Endodermal cell (in vitro differentiated cells): ENCODE results near the gene MRPL24. TPM values are rescaled to one million over a fixed set of nuclear protein-coding genes. Genes with fewer than 3 reads are reported as not detected.

Experiments used
- DNase-seq: peaks from one replicate; pipeline ENCODE4 v3.0.0-alpha.2; 2017
- H3K27ac ChIP-seq: 2 replicates; pipeline ENCODE4 v1.5.1; 2013; ENCODE audit warnings: mild to moderate bottlenecking, low read depth, low read length, moderate library complexity
- H3K27me3 ChIP-seq: 2 replicates; pipeline ENCODE4 v1.6.1; 2013; ENCODE audit warnings: mild to moderate bottlenecking, low read length, moderate library complexity; ENCODE audit not compliant: insufficient read depth, control insufficient read depth, poor library complexity, severe bottlenecking
- H3K36me3 ChIP-seq: 2 replicates; pipeline ENCODE4 v1.7.0; 2013; ENCODE audit warnings: mild to moderate bottlenecking, low read length, moderate library complexity; ENCODE audit not compliant: control insufficient read depth, insufficient read depth
- H3K4me1 ChIP-seq: one replicate; pipeline ENCODE4 v1.7.0; 2013; ENCODE audit warnings: low read length; ENCODE audit not compliant: control insufficient read depth, insufficient read depth
- H3K4me3 ChIP-seq: 2 replicates; pipeline ENCODE4 v1.5.1; 2013; ENCODE audit warnings: mild to moderate bottlenecking, low read length, moderate library complexity
- H3K9ac ChIP-seq: 2 replicates; pipeline ENCODE4 v1.6.1; 2013; ENCODE audit warnings: mild to moderate bottlenecking, low read length, moderate library complexity; ENCODE audit not compliant: poor library complexity, severe bottlenecking; ENCODE audit errors: extremely low read depth
- H3K9me3 ChIP-seq: 2 replicates; pipeline ENCODE4 v1.6.1; 2013; ENCODE audit warnings: mild to moderate bottlenecking, low read length, moderate library complexity; ENCODE audit not compliant: control insufficient read depth
- H3K27ac Mint-ChIP-seq: 2 replicates; pipeline ENCODE4 v1.8.0; 2020; ENCODE audit warnings: mixed read lengths
- H3K27me3 Mint-ChIP-seq: 2 replicates; pipeline ENCODE4 v1.8.0; 2021; ENCODE audit warnings: mild to moderate bottlenecking, mixed read lengths; ENCODE audit not compliant: insufficient read depth
- H3K36me3 Mint-ChIP-seq: 2 replicates; pipeline ENCODE4 v1.8.0; 2020; ENCODE audit warnings: low read depth, mixed read lengths
- H3K4me1 Mint-ChIP-seq: 2 replicates; pipeline ENCODE4 v1.8.0; 2020; ENCODE audit warnings: mixed read lengths
- H3K4me3 Mint-ChIP-seq: 2 replicates; pipeline ENCODE4 v1.8.0; 2020; ENCODE audit warnings: mild to moderate bottlenecking, moderate library complexity, mixed read lengths
- H3K9me3 Mint-ChIP-seq: 2 replicates; pipeline ENCODE4 v1.8.0; 2020; ENCODE audit warnings: mild to moderate bottlenecking, mixed read lengths
- CTCF ChIP-seq: fragments of 200-600 bp; sonication (generic); conservative IDR thresholded peaks from 2 replicates; pipeline ENCODE4 v1.5.0; 2021; ENCODE audit warnings: antibody characterized with exemption, mild to moderate bottlenecking
- WGBS, 2 experiments: methylation state at CpG; one replicate each; pipeline versions ENCODE4 v1.1.5 to v1.1.7; 2013; ENCODE audit warnings: missing lambda C conversion rate in 2 of 2, mixed read lengths in 1 of 2; ENCODE audit not compliant: insufficient coverage in 1 of 2, insufficient read length in 1 of 2; 5-methylcytosine and 5-hydroxymethylcytosine counted together
- total RNA-seq, 2 donors: library from RNA; stranded (reverse); fragmentation: NEBNext Ultra II Directional in 1 of 2; extraction: Animal tissue kit (Norgen Biotek cat#: 25700) in 1 of 2; gene quantifications; 2 replicates in 1 of 2; 3 replicates in 1 of 2; pipeline ENCODE4 v1.2.1, GENCODE V29; 2021

The MRPL24 gene
- total RNA-seq, 2 donors from 2014 or later, result 32.2 to 35.5 TPM

GRCh38 chr1:156752843-156753482 is 12.1 kb upstream of the MRPL24 start:
- H3K4me1 ChIP-seq, result peaks cover 20% of the 10 kb centered on the region
- WGBS, 2 experiments, result 78% methylated on average over 1 of the region's 1 CpG; no CpG with 5 or more reads in 1 of the 2 experiments
- H3K27me3 Mint-ChIP-seq, result no peaks in the 10 kb centered on the region
- H3K4me3 ChIP-seq, result peak overlapping the region; percentile 92
- H3K4me3 Mint-ChIP-seq, result peak overlapping the region; percentile 88
- peak overlapping the region; percentile 78 for H3K27ac Mint-ChIP-seq
- no peak for TF ChIP-seq CTCF
- H3K36me3 ChIP-seq, result peaks cover 16% of the 10 kb centered on the region
- no peaks in the 10 kb centered on the region for H3K27me3 ChIP-seq
- H3K9me3 ChIP-seq, result no peaks in the 10 kb centered on the region
- H3K36me3 Mint-ChIP-seq, result no peaks in the 10 kb centered on the region
- peak overlapping the region; percentile 96 for H3K9ac ChIP-seq
- H3K27ac ChIP-seq, result no peak overlapping the region
- H3K4me1 Mint-ChIP-seq, result peaks cover 28% of the 10 kb centered on the region
- DNase-seq, result peak; percentile 36
- no peaks in the 10 kb centered on the region for H3K9me3 Mint-ChIP-seq

DNA sequence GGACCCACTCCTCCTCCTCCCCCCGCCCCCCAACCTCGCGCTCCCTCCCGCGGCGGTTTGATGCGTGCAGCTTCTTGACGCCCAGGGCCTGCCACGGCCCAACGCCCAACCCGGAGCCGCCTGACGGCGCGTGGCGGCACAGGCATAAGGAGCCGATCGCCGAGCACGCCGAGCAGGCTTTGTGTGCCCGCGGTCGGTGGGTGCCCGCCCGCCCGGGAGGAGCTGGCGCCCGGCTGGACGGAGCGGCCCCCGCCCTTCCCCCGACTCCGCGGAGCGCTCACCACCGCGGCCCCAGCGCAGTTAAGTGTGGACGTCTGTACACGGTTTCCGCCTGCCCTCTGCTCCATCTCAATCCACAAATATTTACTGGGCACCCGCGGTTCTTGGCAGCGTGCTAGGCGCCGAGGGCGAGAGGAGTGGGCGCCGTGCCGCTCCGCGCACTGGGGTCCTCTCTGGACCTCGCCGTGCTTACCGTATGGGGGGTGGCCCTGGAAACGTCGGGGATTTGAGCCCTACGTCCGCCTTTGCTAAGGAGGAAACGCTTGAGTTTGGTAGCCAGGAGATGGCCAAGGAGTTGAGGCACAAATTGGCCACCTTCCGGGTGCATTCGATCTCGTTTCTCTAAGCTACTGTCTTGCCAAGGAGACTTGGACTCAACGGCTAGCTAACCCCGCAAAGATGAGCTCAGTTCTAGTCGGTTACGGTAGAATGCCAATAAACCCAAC is 11.0 kb upstream of the MRPL24 start:
- H3K9me3 ChIP-seq, result no peaks in the 10 kb centered on the region
- H3K4me3 Mint-ChIP-seq, result peak overlapping the region; percentile 88
- no peaks in the 10 kb centered on the region for H3K36me3 Mint-ChIP-seq
- H3K36me3 ChIP-seq, result peaks cover 16% of the 10 kb centered on the region
- H3K9ac ChIP-seq, result peak overlapping the region; percentile 96
- peak overlapping the region; percentile 92 for H3K4me3 ChIP-seq
- peaks cover 27% of the 10 kb centered on the region for H3K4me1 ChIP-seq
- no peaks in the 10 kb centered on the region for H3K27me3 ChIP-seq
- peak; percentile 99 for DNase-seq
- TF ChIP-seq CTCF, result no peak
- H3K27ac ChIP-seq, result peak overlapping the region; percentile 93
- WGBS, 2 experiments, result 0% methylated on average over 23 to 68 of the region's 68 CpGs
- peak overlapping the region; percentile 96 for H3K27ac Mint-ChIP-seq
- H3K9me3 Mint-ChIP-seq, result no peaks in the 10 kb centered on the region
- peaks cover 35% of the 10 kb centered on the region for H3K4me1 Mint-ChIP-seq
- H3K27me3 Mint-ChIP-seq, result no peaks in the 10 kb centered on the region

DNA sequence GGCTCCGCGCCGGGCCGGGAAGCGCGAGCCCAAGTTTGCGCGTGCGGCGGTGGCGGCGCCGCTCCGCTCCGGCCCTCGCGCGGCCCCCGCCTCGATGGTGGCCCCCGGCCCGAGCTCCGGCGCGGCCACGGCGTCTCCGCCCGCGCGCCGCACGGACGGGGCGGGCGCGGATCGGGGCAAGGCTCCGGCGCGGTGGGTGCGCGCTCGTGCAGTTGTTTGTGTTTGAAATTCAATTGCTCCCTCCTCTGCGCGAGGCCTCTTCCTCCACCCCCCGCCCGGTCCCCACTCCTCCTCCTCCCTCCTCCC is 10.5 kb upstream of the MRPL24 start, which contains the start of gene HDGF:
TSS of gene HDGF (minus strand) at position 225 of the 306 bp plus-strand sequence. CDS start 246 bp downstream, outside the sequence.
- no peak for DNase-seq

More for the DNA sequence above, 10.5 kb upstream of the MRPL24 start, which contains the start of gene HDGF:
- Mint-ChIP-seq H3K36me3 (no peaks in the 10 kb centered on the region), H3K9me3 (no peaks in the 10 kb centered on the region), H3K27me3 (no peaks in the 10 kb centered on the region), H3K4me3 (peak within 1 kb of the TSS; percentile 88), H3K27ac (peak within 1 kb of the TSS; percentile 98), H3K4me1 (peaks cover 38% of the 10 kb centered on the region)
- H3K9me3 ChIP-seq, result no peaks in the 10 kb centered on the region
- H3K9ac ChIP-seq, result peak within 1 kb of the TSS; percentile 96
- H3K4me3 ChIP-seq, result peak within 1 kb of the TSS; percentile 96
- peaks cover 27% of the 10 kb centered on the region for H3K4me1 ChIP-seq
- H3K27me3 ChIP-seq, result no peaks in the 10 kb centered on the region
- no peak for TF ChIP-seq CTCF
- WGBS, 2 experiments, result 0% methylated on average over 11 to 48 of the region's 48 CpGs
- peaks cover 18% of the 10 kb centered on the region for H3K36me3 ChIP-seq
- H3K27ac ChIP-seq, result peak within 1 kb of the TSS; percentile 93
